GM18508 (cell line): ENCODE results near the gene CNTN1.

Source experiments
- ATAC-seq: cut with Tn5 transposase; IDR thresholded peaks from one replicate; pipeline ENCODE4 v1.9.1; 2021; ENCODE audit warnings: moderate number of reproducible peaks; ENCODE audit not compliant: insufficient read depth, unreplicated experiment

Gene CNTN1

GRCh38 chr12:40946612-40947194, 254.5 kb downstream of the CNTN1 start:
- ATAC-seq, result no peak

DNA sequence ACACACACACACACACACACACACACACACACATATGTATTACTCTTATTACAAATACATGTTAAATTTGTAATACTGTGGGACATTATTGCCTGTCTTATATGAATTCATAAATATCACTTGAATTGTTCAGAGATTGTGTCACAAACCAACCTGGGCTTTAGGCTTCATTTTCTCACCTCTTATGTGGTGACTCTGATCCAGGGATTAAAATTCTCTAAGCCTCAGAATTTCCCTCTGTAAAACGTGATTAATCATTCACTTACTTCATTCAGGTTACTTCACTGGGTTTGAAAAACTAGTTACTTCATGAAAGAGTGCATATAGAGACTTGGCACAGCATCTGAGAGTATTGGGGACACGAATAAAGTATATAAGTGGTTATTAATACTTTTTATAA, 255.6 kb downstream of the CNTN1 start:
- no peak for ATAC-seq

DNA sequence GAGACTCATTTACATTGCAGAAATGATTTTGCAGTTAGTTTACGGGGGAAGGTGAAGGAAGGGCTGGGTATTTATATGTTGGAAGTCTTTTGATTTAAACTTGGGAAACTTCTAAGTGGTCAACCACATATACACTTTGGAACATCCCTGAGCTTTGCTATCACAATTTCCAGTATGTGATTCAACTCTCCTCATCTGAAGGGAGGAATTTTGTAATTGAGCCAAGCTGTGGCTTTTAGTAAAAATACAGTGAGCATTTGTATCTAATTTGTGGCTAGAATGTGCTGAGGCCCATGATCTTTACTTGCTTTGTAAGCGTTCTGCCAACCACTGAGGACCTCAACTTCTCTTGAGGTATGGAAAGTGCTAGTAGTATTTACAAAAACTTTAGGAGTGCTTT, 260.8 kb downstream of the CNTN1 start:
- ATAC-seq, result no peak

GRCh38 chr12:40957417-40957816, 265.2 kb downstream of the CNTN1 start:
- no peak for ATAC-seq

DNA sequence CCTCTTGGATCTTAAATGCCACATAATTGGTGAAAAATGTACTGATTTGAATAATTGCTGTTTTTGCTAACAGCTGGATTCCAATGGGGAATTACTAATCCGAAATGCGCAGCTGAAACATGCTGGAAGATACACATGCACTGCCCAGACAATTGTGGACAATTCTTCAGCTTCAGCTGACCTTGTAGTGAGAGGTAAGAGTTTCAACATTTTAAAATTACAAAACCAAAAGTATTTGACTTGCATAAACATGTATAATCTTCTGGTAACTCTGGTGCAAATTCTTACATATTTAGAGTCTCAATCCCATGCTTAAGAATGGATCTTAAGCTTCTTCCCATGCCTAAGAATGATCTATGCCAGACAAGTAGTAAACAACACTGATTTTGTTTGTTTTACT, 266.8 kb downstream of the CNTN1 start:
- ATAC-seq, result no peak

- ATAC-seq, result no peak
Observed at GRCh38 chr12:40963751-40964150, 271.5 kb downstream of the CNTN1 start.

DNA sequence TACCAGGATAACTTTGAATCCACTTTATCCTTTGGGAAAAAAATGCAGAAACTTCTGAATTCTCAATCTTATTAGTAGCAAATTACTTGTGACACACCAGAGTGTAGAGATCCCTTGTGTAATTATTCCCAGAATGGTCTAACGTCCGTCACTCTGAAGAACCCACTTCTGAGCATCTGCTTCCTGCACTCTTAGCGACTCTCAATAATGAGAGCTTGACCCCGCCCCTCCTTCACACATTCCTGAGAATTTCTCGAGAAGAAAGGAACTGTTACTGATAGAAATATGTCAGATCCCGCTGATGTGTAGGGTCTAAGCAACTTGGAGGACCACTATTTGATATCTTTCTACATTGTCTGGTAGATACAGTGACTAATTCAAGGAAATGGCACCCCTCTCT, 277.6 kb downstream of the CNTN1 start:
- no peak for ATAC-seq

DNA sequence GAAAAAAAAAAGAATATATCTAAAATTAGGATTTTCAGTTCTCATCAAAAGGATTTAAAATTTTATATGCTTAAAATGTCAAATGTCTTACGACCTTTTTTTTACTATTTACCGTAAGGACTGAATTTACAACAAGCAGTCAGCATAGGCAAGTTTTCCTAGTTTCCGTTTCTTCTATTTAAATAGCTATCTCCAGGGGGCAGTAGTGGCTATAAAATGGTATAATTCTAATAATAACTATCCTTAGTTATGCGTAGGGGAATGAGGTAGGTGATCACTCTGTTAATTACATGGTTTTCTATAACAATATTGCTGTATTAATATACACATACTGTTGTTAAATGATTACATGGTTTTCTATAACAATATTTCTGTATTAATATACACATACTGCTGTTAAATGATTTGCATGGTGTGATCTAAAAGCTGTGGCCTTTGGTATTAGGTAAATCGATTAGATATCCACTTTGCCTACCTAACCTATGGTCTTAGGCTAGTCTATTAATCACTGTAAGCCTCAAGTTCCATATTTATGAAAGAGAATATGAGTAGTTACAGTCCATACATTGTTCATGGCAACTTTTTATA, 278.2 kb downstream of the CNTN1 start:
- ATAC-seq, result no peak

DNA sequence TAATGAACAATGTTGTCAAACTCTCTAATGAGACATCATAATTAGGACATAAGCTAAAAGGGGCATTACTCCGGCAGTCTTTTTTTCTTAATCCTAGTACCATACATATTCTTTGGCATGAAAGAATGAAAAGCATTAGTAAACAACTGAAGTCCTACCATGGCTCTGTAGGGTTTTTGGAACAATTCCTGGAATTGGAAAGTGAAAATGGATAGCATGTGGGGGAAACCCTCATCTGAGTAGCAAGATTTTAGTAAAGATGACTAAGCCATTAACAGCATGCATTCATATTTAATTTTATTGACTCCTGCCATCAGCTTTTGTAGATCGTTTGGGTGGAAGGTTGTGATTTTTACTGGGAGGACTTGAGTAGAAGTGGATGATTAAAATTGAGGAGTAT, 279.7 kb downstream of the CNTN1 start:
- ATAC-seq, result no peak

- ATAC-seq, result no peak
Observed at GRCh38 chr12:40976546-40976945, 284.3 kb downstream of the CNTN1 start.

- ATAC-seq, result no peak
Observed at GRCh38 chr12:40980427-40980961, 288.3 kb downstream of the CNTN1 start.

- ATAC-seq, result no peak
Observed at GRCh38 chr12:40986001-40986400, 293.8 kb downstream of the CNTN1 start.

DNA sequence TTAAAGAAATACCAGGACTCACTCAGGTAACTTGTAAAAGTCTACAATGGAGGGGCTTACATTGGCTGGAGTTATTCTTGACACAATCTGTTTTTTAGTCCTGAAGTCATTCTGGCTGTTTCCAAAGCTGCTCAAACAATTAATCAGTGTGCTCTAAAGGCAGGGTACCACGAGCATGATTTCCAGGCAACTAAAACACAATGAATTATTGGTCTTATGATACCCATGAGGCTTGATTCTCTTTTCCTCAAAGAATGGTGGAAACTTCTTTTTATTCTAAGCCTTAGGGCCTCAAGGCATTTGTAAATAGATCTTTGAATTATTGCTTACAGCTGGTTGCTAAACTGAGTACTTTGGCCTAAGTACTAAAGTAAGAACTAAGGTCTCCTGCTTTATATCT, 296.1 kb downstream of the CNTN1 start:
- no peak for ATAC-seq

GRCh38 chr12:40988824-40989223, 296.6 kb downstream of the CNTN1 start:
- ATAC-seq, result no peak

- no peak for ATAC-seq
Observed at GRCh38 chr12:40989785-40990184, 297.5 kb downstream of the CNTN1 start.

GRCh38 chr12:40992158-40992557, 299.9 kb downstream of the CNTN1 start:
- no peak for ATAC-seq

GRCh38 chr12:40992674-40993073, 300.4 kb downstream of the CNTN1 start:
- ATAC-seq, result no peak

- ATAC-seq, result no peak
Observed at GRCh38 chr12:40993158-40993557, 300.9 kb downstream of the CNTN1 start.

GRCh38 chr12:40996091-40996490, 303.9 kb downstream of the CNTN1 start:
- ATAC-seq, result no peak

DNA sequence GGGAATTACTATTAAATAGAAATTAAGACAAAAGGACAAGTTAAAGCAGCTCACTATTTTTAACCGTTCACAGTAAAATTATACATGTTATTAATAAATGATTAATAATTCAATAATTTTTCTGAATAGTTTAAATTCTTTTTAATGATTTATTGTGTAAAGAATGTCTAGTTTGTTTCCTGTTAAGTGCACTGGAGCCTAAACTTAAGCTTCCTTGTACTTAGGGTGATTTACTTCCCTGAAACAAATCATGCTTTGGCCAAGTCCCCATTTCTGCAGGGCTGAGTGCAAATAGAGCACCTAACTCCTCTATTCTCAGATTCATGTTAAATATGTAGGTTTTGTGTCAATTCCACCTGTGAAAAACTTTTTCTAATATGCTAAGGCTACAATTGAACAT, 307.0 kb downstream of the CNTN1 start:
- ATAC-seq, result no peak

- ATAC-seq, result no peak
Observed at GRCh38 chr12:41008472-41008871, 316.2 kb downstream of the CNTN1 start.

- ATAC-seq, result no peak
Observed at GRCh38 chr12:41011939-41012338, 319.7 kb downstream of the CNTN1 start.
